ENCODE measurements around the gene CTIF. TPM values are rescaled to one million over a fixed set of nuclear protein-coding genes. Genes with fewer than 3 reads are reported as not detected.
A peak's percentile ranks its signal among the peaks of the same experiment; 100 is the strongest.

Gene CTIF
- total and polyA plus RNA-seq, 10 donors: 5.2 to 39.2 (median 18.5) TPM

GRCh38 chr18:48825101-48825745, 286.4 kb downstream of the CTIF start:
- Histone ChIP-seq H3K27me3 (replicated peaks in 1 of 7) (no peaks in the 10 kb centered on the region), H3K4me3 (no peak overlapping the region), H3K27ac (no peak overlapping the region), H3K9me3 (no peaks in the 10 kb centered on the region), H3K36me3 (no peaks in the 10 kb centered on the region), H3K4me1 (peaks cover 0 to 59% (median 11%) of the 10 kb centered on the region in 6 donors)
- WGBS, 5 donors: 68 to 91% (median 78%) methylated on average over 6 of the region's 6 CpGs
- intact Hi-C loops (cut with DNase I; ENCODE audit: low total_unique reads): no loop called here
- DNase-seq: peak; percentile 55
- TF ChIP-seq POLR2AphosphoS5 (IDR thresholded peaks at IDR 0.05): no peak
- TF ChIP-seq POLR2A (IDR thresholded peaks at IDR 0.05): no peak
- TF ChIP-seq CTCF (IDR thresholded peaks at IDR 0.05 in 8 of 11, conservative IDR thresholded peaks at IDR 0.05 in 3 of 11): no peak

- no peak for TF ChIP-seq CTCF (IDR thresholded peaks at IDR 0.05 in 8 of 11, conservative IDR thresholded peaks at IDR 0.05 in 3 of 11)
Measured at GRCh38 chr18:48826271-48826670, 287.4 kb downstream of the CTIF start.

GRCh38 chr18:48826806-48827205, 288.0 kb downstream of the CTIF start:
- H3K4me3 ChIP-seq: no peak overlapping the region
- TF ChIP-seq POLR2AphosphoS5 (IDR thresholded peaks at IDR 0.05): no peak
- TF ChIP-seq CTCF (IDR thresholded peaks at IDR 0.05 in 8 of 11, conservative IDR thresholded peaks at IDR 0.05 in 3 of 11): no peak
- no peak for TF ChIP-seq POLR2A (IDR thresholded peaks at IDR 0.05)
- H3K9me3 ChIP-seq: no peaks in the 10 kb centered on the region
- H3K27ac ChIP-seq: peak overlapping the region in 1 of 8 donors; percentile 29
- intact Hi-C loops (cut with DNase I; ENCODE audit: low total_unique reads): no loop called here
- peaks cover 0 to 59% (median 7%) of the 10 kb centered on the region in 6 donors for H3K4me1 ChIP-seq
- no peaks in the 10 kb centered on the region for H3K27me3 ChIP-seq (replicated peaks in 1 of 7)
- peak; percentile 58 for DNase-seq
- no peaks in the 10 kb centered on the region for H3K36me3 ChIP-seq
- 93 to 99% (median 95%) methylated on average over 8 of the region's 8 CpGs for WGBS, 5 donors

More at GRCh38 chr18:48826271-48826670, 287.4 kb downstream of the CTIF start:
- Histone ChIP-seq H3K36me3 (no peaks in the 10 kb centered on the region), H3K27ac (no peak overlapping the region), H3K9me3 (no peaks in the 10 kb centered on the region), H3K4me3 (no peak overlapping the region), H3K4me1 (peaks cover 0 to 59% (median 7%) of the 10 kb centered on the region in 6 donors), H3K27me3 (replicated peaks in 1 of 7) (no peaks in the 10 kb centered on the region)
- peak; percentile 45 for DNase-seq
- 91 to 97% (median 94%) methylated on average over 7 of the region's 7 CpGs for WGBS, 5 donors
- intact Hi-C loops (cut with DNase I; ENCODE audit: low total_unique reads): no loop called here

- Histone ChIP-seq H3K36me3 (no peaks in the 10 kb centered on the region), H3K9me3 (no peaks in the 10 kb centered on the region), H3K4me1 (peaks cover 3 to 65% (median 12%) of the 10 kb centered on the region in 6 donors), H3K27ac (peak overlapping the region in 2 of 8 donors; percentile 10 to 29), H3K27me3 (replicated peaks in 1 of 7) (no peaks in the 10 kb centered on the region), H3K4me3 (no peak overlapping the region)
- intact Hi-C loops (cut with DNase I; ENCODE audit: low total_unique reads): no loop called here
- TF ChIP-seq CTCF (IDR thresholded peaks at IDR 0.05 in 8 of 11, conservative IDR thresholded peaks at IDR 0.05 in 3 of 11): no peak
- no peak for TF ChIP-seq POLR2A (IDR thresholded peaks at IDR 0.05)
- no peak for TF ChIP-seq POLR2AphosphoS5 (IDR thresholded peaks at IDR 0.05)
- DNase-seq: peak; percentile 55
- 70 to 86% (median 74%) methylated on average over 21 of the region's 21 CpGs for WGBS, 5 donors
Measured at GRCh38 chr18:48827291-48828193, 288.7 kb downstream of the CTIF start.
